VCaP (cell line): ENCODE results near the gene INIP.

Experiments
- H3K27ac ChIP-seq: fragments of 450-650 bp; 2 replicates; pipeline ENCODE4 v1.5.1; 2017
- TF ChIP-seq, protein P1 (sequence below): fragments of 450-650 bp; conservative IDR thresholded peaks from 2 replicates; pipeline ENCODE4 v1.5.1; 2017; ENCODE audit warnings: mild to moderate bottlenecking, moderate library complexity

The INIP gene, protein sequence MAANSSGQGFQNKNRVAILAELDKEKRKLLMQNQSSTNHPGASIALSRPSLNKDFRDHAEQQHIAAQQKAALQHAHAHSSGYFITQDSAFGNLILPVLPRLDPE

DNA sequence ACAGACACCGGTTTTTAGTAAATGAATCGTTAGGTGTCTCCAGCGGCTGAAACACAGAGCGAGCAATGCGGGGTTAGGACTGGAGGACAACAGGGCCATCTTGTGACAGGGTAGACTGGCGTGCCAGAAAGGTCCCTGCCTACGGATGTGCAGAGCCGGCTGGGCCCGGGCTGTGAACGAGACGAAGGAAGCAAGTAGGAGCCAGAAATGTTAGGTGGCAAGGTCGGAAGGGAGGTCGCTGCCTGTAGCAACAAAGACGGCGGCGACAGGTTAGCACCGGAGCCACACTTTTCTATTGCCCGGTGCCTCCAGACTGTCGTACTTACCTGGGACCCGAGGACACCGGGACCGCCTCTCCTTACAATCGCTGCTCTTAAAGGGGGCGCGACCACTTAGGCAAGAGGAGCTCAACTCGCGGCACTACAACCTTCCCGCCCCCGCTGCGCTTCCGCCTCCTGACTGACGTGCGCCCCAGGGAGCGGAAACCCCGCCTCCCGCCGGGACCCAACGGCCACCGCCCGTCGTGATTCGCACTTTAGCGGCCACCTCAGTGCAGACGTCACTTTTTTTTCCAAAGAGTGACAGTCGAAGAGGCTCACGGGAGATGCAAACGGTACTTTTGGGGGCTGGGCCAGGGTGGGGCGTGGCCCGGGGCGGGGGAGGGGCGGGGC, at the start of gene INIP:
Gene INIP (minus strand): TSS at position 457 of the 671 bp plus-strand sequence. CDS start 1,632 bp downstream, outside the sequence.
- peak within 1 kb of the TSS; percentile 81 for H3K27ac ChIP-seq
- TF ChIP-seq, protein P1, sequence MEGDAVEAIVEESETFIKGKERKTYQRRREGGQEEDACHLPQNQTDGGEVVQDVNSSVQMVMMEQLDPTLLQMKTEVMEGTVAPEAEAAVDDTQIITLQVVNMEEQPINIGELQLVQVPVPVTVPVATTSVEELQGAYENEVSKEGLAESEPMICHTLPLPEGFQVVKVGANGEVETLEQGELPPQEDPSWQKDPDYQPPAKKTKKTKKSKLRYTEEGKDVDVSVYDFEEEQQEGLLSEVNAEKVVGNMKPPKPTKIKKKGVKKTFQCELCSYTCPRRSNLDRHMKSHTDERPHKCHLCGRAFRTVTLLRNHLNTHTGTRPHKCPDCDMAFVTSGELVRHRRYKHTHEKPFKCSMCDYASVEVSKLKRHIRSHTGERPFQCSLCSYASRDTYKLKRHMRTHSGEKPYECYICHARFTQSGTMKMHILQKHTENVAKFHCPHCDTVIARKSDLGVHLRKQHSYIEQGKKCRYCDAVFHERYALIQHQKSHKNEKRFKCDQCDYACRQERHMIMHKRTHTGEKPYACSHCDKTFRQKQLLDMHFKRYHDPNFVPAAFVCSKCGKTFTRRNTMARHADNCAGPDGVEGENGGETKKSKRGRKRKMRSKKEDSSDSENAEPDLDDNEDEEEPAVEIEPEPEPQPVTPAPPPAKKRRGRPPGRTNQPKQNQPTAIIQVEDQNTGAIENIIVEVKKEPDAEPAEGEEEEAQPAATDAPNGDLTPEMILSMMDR, result no peak

DNA sequence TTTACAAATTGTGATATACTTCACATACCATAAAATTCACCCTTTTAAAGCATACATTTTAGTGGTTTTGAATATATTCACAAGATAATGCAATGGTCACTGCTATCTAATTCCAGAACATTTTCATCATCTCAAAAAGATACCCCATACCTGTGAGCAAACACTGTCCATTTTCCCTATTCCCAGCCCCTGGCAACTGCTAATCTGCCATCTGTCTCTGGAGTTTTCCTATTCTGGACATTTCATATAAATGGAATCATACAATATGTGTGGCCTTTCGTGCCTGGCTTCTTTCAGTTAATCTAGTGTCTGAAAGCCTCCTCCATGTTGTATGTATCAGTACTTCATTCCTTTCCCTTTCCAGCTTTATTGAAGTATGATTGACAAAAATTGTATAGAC, 47.4 kb upstream of the INIP start:
- H3K27ac ChIP-seq, result no peak overlapping the region
- TF ChIP-seq, protein P1, result no peak

DNA sequence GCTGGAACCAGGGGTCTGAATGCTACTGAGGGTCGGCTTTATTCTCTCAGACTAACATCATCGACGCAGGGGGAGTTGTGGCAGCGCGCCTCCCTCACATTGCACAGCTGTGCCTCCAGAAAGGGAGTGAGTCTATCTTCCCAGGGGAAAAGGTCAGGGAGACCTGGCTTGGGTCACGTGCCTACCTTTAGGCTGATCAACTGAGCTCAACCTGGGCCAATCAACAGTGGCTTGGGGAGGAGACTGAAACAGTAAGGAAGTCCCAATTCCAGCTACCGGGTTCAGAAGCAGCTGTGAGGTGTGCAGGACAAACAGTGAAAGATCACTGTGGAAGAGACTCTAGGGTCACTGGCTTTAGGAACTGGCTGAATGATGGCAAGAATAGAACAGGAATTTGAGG, 46.9 kb upstream of the INIP start:
- H3K27ac ChIP-seq, result no peak overlapping the region
- TF ChIP-seq, protein P1, result no peak

DNA sequence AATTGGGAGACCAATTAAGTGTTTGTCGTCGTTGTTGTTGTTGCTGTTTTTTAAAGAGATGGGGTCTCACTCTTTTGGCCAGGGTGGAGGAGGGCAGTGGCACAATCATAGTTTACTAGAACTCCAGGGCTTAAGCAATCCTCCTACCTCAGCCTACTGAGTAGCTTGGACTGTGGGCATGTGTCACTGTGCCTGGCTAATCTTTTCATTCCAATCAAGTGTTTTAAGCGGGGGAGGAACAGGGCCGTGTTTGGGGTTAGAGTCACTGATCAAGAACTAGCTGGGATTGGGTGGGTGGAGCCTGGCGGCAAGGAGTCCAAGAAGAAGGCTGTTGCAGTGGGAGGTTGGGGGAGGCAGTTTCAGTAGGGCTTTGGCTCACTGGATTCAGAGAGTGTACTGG, 46.4 kb upstream of the INIP start:
- TF ChIP-seq, protein P1, result no peak
- no peak overlapping the region for H3K27ac ChIP-seq

DNA sequence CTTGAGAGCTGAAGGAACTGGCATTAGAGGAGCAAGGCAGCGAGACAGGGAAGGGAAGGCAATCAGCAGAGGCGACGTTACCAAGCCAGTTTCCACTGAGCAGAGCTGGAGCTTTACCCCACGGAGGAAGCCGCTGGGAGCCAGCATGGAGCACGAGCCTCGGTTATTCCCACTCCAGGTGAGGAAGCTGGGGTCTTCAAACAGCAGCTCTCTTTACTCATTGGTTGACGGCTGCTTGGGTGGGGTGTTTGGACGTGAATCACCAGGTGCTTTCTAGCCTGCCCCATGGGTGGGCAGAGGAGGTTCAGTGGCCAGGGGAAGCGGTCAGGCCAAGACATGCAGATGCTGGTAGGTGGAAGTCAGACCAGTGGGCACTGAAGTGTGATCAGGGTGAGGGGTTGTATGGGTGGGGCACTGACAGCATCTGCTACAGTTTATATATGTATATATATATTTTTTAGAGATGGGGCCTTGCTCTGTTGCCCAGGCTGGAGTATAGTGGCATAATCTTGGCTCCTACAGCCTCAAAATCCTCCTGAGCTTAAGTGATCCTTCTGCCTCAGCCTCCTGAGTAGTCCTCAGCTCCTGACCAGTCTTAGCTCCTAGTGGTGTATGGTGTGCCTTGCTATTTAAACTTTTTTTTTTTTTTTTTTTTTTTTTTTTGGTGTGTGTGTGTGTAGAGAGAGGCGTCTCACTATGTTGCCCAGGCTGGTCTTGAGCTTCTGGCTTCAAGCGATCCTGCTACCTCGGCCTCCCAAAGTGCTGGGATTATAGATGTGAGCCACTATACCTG, 45.0 kb upstream of the INIP start:
- TF ChIP-seq, protein P1, result no peak
- H3K27ac ChIP-seq, result no peak overlapping the region

DNA sequence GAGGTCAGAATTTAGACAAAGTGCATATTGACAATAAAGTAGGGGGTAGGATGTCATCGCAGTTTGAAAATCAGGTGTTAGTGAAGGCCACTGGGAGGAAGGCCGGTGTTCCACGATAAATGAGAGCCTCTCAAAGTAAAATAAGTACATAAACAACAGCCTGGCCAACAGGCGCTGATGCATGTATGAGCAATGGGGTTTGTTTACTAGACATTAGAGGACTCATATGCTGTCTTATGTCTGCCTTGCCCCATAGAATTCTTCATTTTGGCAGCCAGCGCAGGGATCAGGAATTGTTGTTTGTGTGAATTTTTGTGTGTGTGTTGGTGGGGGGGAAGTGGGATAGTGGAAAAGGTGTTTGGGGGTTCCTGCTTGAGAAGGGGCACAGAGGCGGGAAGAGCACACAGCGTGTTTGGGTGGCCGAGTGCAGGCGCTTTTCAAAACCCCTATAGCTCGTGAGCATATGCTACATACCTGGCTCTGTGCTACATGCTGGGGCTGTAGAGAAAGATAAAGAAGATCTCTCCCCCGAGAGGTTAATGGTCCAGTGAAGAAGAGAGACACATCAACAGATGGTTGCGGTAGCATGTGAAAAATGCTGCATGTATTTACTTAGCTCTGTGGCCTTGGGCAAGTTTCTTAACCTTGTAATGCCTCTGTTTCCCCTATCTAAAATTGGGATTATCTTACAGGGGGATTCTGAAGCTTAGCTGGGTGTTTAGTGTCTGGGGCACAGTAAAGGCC, 44.2 kb upstream of the INIP start:
- H3K27ac ChIP-seq, result no peak overlapping the region
- TF ChIP-seq, protein P1, result no peak

DNA sequence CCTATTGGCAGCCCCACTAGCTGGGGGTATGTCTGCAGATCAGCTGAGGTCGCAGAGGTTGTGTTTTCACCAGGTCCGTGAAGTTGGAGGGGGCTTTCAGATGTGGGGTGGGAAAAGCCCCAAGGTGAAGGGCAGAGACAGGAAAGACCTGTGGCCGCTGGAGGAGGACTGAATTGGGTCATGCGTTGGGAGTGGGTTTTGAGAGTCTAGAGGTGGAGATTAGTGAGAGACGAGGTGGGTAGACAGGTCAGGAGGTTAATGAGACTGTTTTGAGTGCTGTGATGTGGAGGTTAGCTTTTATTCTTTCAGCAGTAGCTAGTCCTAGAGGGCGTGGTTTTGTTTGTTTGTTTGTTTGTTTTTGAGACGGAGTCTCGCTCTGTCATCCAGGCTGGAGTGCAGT, 42.9 kb upstream of the INIP start:
- TF ChIP-seq, protein P1, result no peak
- no peak overlapping the region for H3K27ac ChIP-seq
